OCI-LY7 (cell line): ENCODE data around the gene TBATA. TPM values are rescaled to one million over a fixed set of nuclear protein-coding genes. Genes with fewer than 3 reads are reported as not detected.

Experiments used
- BruUV-seq: library from RNA; stranded (reverse); fragments of 400-500 nt; replicated peaks from 2 replicates; lab custom pipeline; 2021; lab: Mats Ljungman, UMichigan
- CTCF ChIA-PET: fragments of 300-600 bp; sonication (Branson Sonifier 250); formaldehyde crosslinking; loops from one replicate; lab custom pipeline; 2022; ENCODE audit warnings: antibody characterized with exemption; ENCODE audit not compliant: unreplicated experiment; lab: Charles Lee
- POLR2A ChIA-PET: fragments of 300-600 bp; sonication (Branson Sonifier 250); formaldehyde crosslinking; loops from one replicate; lab custom pipeline; 2022; ENCODE audit warnings: antibody characterized with exemption; lab: Charles Lee
- DNase-seq: peaks from one replicate; pipeline ENCODE4 v3.0.0-alpha.2; 2015; ENCODE audit warnings: low spot score
- H2AFZ ChIP-seq: fragments of 200-600 bp; sonication (generic), shearing (Covaris generic); 2 replicates; pipeline ENCODE4 v1.6.1; 2014; ENCODE audit warnings: mild to moderate bottlenecking, antibody characterized with exemption, low read length, moderate library complexity
- H3K27ac ChIP-seq: fragments of 200-600 bp; sonication (generic); 2 replicates; pipeline ENCODE4 v1.5.1; 2014; ENCODE audit warnings: mixed run types, low read depth, mild to moderate bottlenecking, moderate library complexity, low read length, inconsistent platforms; ENCODE audit not compliant: poor library complexity, severe bottlenecking
- H3K36me3 ChIP-seq: fragments of 200-600 bp; sonication (generic); 2 replicates; pipeline ENCODE4 v1.6.1; 2014; ENCODE audit warnings: mild to moderate bottlenecking, antibody characterized with exemption, low read length, moderate library complexity, mixed read lengths; ENCODE audit not compliant: insufficient read depth
- H3K4me1 ChIP-seq: fragments of 200-600 bp; sonication (generic); 2 replicates; pipeline ENCODE4 v1.5.1; 2014; ENCODE audit warnings: mild to moderate bottlenecking, low read length; ENCODE audit not compliant: insufficient read depth, poor library complexity, severe bottlenecking
- H3K4me2 ChIP-seq: fragments of 200-600 bp; sonication (generic); 2 replicates; pipeline ENCODE4 v1.6.1; 2014; ENCODE audit warnings: mild to moderate bottlenecking, low read length
- H3K4me3 ChIP-seq: fragments of 200-600 bp; sonication (generic); 2 replicates; pipeline ENCODE4 v1.5.1; 2014; ENCODE audit warnings: mild to moderate bottlenecking, low read depth, low read length; ENCODE audit not compliant: poor library complexity, severe bottlenecking
- H3K79me2 ChIP-seq: fragments of 200-600 bp; sonication (generic); 2 replicates; pipeline ENCODE4 v1.6.1; 2016; ENCODE audit warnings: low read depth, mild to moderate bottlenecking, low read length, moderate library complexity, mixed read lengths; ENCODE audit not compliant: insufficient read depth
- H3K9me2 ChIP-seq: fragments of 200-600 bp; sonication (generic); 2 replicates; pipeline ENCODE4 v1.6.1; 2016; ENCODE audit warnings: mild to moderate bottlenecking, low read length, mixed read lengths; ENCODE audit not compliant: insufficient read depth
- H3K9me3 ChIP-seq: fragments of 200-600 bp; sonication (generic); 2 replicates; pipeline ENCODE4 v1.6.1; 2014; ENCODE audit warnings: mild to moderate bottlenecking, mixed run types, low read length, mixed read lengths
- H4K20me1 ChIP-seq: fragments of 200-600 bp; sonication (generic); 2 replicates; pipeline ENCODE4 v1.6.1; 2014; ENCODE audit warnings: mild to moderate bottlenecking, antibody characterized with exemption, low read length, moderate library complexity, mixed read lengths; ENCODE audit not compliant: insufficient read depth
- CTCF ChIP-seq: fragments of 200-600 bp; sonication (generic); conservative IDR thresholded peaks from 2 replicates; pipeline ENCODE4 v1.5.1; 2014; ENCODE audit warnings: mild to moderate bottlenecking, antibody characterized with exemption, low read length, moderate library complexity, mixed read lengths
- EZH2phosphoT487 ChIP-seq: fragments of 200-600 bp; sonication (generic); IDR thresholded peaks from 2 replicates; pipeline ENCODE4 v1.6.1; 2018; ENCODE audit warnings: low read depth, borderline replicate concordance, mild to moderate bottlenecking, mixed run types, antibody characterized with exemption, low read length, moderate library complexity, mixed read lengths
- intact Hi-C: fragments of 100-400 bp; cut with micrococcal nuclease; formaldehyde crosslinking; loops from one replicate; pipeline ENCODE4 v1.10.0; 2022; ENCODE audit not compliant: unreplicated experiment
- total RNA-seq, 2 experiments: library from RNA; depleted of rRNA in 1 of 2; stranded (reverse); fragments of >200 nt in 1 of 2; shearing (Covaris generic) in 1 of 2; gene quantifications; 2 replicates each; pipeline ENCODE4 v1.2.3, GENCODE V29; 2014 to 2022

The TBATA gene
- total RNA-seq, 2 experiments from 2014 or later = not detected

- Histone ChIP-seq H3K9me3 (no peaks in the 10 kb centered on the region), H2AFZ (no peak overlapping the region), H3K27ac (no peak overlapping the region), H3K4me1 (no peaks in the 10 kb centered on the region), H3K4me3 (no peak overlapping the region), H3K79me2 (no peaks in the 10 kb centered on the region), H3K9me2 (no peaks in the 10 kb centered on the region), H4K20me1 (no peaks in the 10 kb centered on the region), H3K4me2 (no peak overlapping the region), H3K36me3 (no peaks in the 10 kb centered on the region)
- ChIA-PET POLR2A (no interaction called here), CTCF (interaction anchor here (0.6 kb wide), 1 partner anchor 339 kb away, joined by 3 read pairs; no protein-coding TSS in a partner anchor)
- DNase-seq = no peak
- intact Hi-C loops = no loop called here
- TF ChIP-seq CTCF = no peak
- TF ChIP-seq EZH2phosphoT487 = no peak
- no TSS peak for BruUV-seq
These were observed 48.7 kb downstream of the TBATA start for GRCh38 chr10:70736525-70736924.

DNA sequence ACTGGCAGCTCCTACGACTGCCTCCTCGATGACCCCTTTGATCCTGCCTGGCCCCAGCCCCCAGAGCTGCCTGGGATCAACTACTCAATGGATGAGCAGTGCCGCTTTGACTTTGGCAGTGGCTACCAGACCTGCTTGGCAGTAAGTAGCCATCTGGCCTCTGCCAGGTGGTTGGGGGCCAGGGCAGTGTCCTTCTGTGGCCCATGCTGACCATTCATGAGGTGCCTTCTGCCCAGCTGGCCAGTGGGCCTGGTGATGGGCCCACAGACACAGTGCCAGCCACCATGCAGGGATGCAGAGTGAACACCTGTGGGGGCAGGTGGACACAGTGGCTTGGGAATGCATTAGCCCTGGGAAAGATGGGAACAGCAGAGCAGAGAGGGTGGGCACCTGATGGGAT lies 50.0 kb downstream of the TBATA start:
- H3K9me3 ChIP-seq = no peaks in the 10 kb centered on the region
- intact Hi-C loops = no loop called here
- no peak overlapping the region for H3K27ac ChIP-seq
- H4K20me1 ChIP-seq = no peaks in the 10 kb centered on the region
- no peak overlapping the region for H3K4me3 ChIP-seq
- no peaks in the 10 kb centered on the region for H3K79me2 ChIP-seq
- H3K36me3 ChIP-seq = no peaks in the 10 kb centered on the region
- TF ChIP-seq CTCF (no peak), EZH2phosphoT487 (no peak)
- no peak overlapping the region for H2AFZ ChIP-seq
- H3K4me1 ChIP-seq = no peaks in the 10 kb centered on the region
- DNase-seq = no peak
- no peaks in the 10 kb centered on the region for H3K9me2 ChIP-seq
- no peak overlapping the region for H3K4me2 ChIP-seq
- ChIA-PET CTCF (no interaction called here), POLR2A (interaction anchor here (0.7 kb wide), 1 partner anchor 14 kb away, joined by 3 read pairs; no protein-coding TSS in a partner anchor)
- no TSS peak for BruUV-seq

DNA sequence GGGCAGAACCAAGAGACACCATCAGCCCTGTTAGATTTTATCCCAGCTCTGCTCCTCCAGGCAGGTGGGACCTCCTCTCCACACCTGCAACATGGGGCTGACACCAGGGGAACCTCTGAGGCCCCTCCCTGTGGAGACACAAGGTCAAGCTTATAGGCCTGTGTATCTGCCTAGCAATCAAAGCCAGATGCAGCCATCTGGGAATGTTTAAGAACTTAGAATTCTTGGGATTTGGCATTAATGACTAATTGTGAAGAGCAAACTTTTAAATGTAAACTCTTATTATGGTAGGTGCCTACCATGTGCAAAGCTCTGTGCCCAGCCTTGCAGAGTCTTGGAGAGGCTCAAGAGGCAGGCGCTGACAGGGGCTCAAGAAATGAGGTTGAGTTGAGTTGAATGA lies 52.1 kb downstream of the TBATA start:
- H3K4me1 ChIP-seq = no peaks in the 10 kb centered on the region
- no peak for DNase-seq
- no TSS peak for BruUV-seq
- no peaks in the 10 kb centered on the region for H3K36me3 ChIP-seq
- ChIA-PET POLR2A (no interaction called here), CTCF (no interaction called here)
- intact Hi-C loops = no loop called here
- H3K27ac ChIP-seq = no peak overlapping the region
- no peaks in the 10 kb centered on the region for H3K79me2 ChIP-seq
- no peaks in the 10 kb centered on the region for H3K9me3 ChIP-seq
- H3K9me2 ChIP-seq = no peaks in the 10 kb centered on the region
- H4K20me1 ChIP-seq = no peaks in the 10 kb centered on the region
- no peak overlapping the region for H2AFZ ChIP-seq
- no peak overlapping the region for H3K4me2 ChIP-seq
- H3K4me3 ChIP-seq = no peak overlapping the region
- TF ChIP-seq CTCF = no peak
- no peak for TF ChIP-seq EZH2phosphoT487
